CD4-positive, alpha-beta T cell treated with Interleukin-15 for 4 hours (primary cell): Measurements from ENCODE around the gene NKAIN4.
A peak's percentile ranks its signal among the peaks of the same experiment; 100 is the strongest.

Experiments
- DNase-seq: peaks from one replicate; pipeline ENCODE4 v3.0.0-alpha.2; 2020; ENCODE audit warnings: low spot score

NKAIN4 gene

DNA sequence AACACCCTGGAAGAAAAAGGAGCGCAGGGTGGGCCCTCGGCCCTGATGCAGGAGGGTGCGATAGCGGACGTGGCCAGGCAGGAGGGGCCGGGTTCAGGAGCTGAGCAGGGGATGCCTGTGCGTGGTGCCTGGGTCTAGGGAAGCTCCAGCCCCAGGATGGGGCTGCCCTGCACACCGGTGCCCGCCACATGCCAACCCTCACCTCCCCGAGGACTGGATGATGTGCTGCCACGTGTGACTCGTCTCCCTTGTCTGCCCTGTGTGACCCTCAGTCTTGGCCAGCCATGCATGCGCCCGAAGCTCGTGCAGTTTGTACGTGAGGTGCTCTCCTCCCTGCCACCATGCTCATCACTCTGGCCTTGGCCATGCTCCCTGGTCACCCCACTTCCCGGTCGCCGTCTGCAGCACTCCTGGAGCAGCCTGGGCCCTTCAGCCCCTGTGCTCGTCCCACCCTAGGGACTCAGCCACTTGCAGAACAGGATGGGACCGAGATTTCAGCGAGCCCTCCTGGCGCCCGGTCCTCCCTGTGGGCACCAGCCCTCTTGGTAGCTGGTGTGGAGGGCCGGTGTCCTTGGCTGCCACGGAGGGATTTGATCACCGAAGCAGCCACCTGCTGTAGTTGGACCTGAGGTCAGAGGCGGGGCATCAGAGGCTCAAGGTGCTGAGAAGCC, 34.5 kb upstream of the NKAIN4 start:
- DNase-seq, result no peak

GRCh38 chr20:63287697-63288580, 33.7 kb upstream of the NKAIN4 start:
- no peak for DNase-seq

- DNase-seq, result no peak
Observed at GRCh38 chr20:63286781-63287696, 32.8 kb upstream of the NKAIN4 start.

DNA sequence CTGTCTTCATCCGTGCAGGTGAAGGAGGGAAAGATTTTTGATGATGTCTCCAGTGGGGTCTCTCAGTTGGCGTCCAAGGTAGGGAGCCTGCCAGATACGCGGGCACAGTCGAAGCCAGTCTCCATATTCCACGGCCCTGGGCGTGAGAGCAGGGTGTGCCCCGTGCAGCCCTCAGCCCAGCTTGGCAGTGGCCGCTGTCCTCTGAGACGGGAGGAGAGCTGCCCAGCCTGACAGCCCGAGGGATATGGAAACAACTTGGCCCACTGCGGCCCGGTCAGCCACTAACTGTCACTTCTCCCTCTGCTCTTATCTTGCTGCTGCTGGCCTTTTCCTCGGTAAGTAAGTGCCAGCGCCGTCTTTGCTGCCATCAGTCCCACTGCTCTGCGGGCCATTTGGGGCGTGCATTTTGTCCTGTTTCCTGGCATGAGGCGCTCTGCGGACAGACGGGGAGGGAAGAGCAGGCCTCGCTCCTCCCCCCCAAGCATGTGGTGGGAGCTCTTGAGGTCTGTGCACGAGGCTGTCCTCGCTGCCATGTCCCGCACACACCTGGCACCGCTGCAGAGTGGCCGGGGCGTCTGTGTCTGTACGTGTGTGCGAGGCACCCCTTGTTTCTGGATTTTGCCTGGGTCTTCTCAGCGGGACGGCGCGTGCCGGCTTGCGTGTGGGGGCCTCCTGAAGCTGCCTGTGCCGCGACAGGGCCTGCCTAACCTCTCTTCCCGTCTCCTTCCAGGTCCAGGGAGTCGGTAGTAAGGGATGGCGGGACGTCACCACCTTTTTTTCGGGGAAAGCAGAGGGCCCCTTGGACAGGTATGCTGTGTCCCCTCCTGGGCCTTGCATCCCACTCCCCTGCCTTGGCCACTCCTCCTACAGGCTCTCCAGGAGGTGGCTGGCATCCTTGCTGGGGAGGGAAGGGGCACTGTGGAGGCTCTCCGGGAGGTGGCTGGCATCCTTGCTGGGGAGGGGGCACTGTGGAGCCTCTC, 31.7 kb upstream of the NKAIN4 start:
- no peak for DNase-seq

DNA sequence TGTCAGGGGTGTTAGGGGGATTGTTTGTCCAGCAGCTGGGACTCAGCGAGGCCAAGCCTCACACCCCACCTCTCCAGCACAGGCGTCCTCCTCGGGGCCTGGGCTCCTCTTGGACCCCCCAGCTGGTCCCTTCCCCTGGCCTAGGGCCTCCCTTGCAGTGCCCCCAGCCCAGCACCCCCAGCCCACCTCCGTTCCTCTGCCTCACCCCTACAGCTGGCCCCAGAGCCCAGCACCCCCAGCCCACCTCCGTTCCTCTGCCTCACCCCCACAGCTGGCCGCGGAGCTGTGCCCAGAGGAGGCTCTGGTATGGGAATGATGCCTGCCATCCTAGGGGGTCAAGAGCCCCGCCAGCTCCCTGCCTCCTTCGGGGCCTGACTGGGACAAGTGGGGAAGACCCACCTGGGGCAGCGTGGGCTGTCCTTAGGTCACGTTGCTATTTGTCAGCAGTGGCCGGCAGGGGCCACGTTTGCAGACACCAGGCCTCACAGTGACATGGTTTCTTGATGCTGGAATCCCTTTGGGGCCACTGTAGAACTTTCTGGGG, 30.8 kb upstream of the NKAIN4 start:
- DNase-seq, result no peak

- no peak for DNase-seq
Observed at GRCh38 chr20:63284544-63284949, 30.3 kb upstream of the NKAIN4 start.

GRCh38 chr20:63284083-63284440, 29.8 kb upstream of the NKAIN4 start:
- peak; percentile 14 for DNase-seq

GRCh38 chr20:63283397-63284082, 29.3 kb upstream of the NKAIN4 start:
- DNase-seq, result no peak

GRCh38 chr20:63282946-63283345, 28.7 kb upstream of the NKAIN4 start:
- no peak for DNase-seq

DNA sequence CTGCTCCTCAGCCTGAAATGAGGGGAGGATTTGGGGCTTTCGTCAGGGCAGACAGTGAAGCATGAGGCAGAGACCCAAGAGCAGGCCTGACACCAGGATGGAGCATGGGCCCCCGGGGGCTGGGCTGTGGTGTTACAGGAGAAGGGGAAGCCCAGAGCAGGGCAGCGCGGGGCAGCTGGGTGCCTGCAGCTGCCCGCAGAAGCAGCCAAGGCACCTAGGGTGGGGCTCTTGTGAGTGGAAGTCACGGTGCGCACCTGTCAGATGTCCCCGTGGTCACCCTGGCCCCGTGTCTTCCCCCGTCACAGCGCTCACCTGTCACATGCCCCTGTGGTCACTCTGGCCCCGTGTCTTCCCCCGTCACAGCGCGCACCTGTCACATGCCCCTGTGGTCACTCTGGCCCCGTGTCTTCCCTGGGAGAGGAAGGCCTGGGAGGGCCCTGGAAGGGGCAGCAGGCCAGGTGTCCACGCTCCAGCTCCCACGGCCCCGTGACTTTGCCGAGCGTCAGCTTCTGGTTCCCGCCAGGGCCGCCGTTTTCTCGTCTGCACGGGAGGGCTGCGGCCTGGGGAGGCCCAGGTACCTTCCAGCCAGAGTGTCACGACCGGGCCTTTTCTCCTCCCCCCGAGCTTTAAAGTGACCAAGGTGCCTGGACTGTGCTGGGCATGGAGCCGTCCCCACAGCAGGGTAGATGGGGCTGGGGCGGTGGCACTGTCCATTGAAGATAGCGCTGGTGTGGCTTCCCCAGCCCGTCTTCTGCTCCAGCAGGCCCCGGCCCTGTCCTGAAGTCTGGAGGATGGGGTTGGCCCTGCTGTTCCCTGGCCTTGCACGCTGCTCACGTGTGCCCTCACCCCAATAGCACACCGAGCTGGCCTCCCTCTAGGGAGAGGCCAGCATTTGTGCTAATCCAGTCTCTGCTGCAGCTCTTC, 27.7 kb upstream of the NKAIN4 start:
- DNase-seq, result no peak

GRCh38 chr20:63280929-63281545, 26.8 kb upstream of the NKAIN4 start:
- no peak for DNase-seq

DNA sequence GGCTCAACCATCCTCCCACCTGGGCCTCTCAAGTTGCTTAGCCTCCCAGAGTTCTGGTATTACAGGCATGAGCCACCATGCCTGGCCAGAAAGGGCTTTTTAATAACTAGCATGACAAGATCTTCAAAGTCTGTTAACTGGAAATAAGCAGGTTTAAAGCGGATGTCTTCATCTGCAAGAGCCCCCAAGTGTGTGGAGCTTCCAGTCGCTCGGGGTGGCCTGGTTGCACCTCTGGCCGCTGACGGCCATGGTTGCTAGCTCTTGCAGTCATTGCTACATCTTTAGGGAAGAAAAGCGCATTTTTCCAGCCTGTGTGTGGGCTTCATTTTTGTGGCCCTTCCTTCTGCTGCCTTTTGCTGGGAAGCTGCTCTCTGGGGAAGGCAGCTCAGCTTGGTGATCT, 26.1 kb upstream of the NKAIN4 start:
- DNase-seq, result no peak

GRCh38 chr20:63279931-63280330, 25.7 kb upstream of the NKAIN4 start:
- DNase-seq, result no peak

DNA sequence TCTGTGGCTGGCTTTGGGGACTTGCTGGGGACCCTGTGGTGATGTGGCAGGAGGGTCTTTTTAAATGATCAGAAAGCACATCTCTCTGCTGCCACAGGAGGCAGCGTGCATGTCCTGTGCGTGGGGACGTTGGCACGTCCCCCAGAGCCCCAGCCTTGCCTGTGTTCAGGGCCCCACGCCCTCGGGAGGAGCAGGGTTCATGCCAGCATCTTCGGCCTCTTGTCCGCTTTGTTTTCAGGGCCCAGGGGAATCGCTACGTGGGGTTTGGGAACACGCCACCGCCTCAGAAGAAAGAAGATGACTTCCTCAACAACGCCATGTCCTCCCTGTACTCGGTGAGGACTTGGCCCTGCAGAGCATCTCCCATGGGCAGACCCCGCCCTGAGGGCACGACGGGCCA, 24.4 kb upstream of the NKAIN4 start:
- DNase-seq, result no peak

GRCh38 chr20:63277466-63278272, 23.4 kb upstream of the NKAIN4 start:
- no peak for DNase-seq

DNA sequence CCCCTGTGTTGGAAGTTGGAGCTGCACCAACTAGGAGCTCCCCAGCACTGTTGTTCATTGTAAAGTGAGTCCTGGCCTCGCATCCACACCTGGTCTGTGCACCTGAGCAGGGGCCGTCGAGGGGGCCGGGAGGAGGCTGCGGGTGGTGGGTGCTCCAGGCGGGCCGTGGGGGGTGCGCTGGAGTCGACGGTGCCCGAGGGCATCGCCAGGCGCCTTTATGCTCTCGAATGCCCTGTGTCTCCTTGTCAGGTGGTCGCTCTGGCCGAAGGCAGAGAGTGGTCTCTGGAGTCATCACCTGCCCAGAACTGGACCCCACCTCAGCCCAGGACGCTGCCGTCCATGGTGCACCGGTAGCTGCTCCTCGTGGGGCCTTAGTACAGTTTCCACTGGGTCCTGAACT, 22.7 kb upstream of the NKAIN4 start:
- no peak for DNase-seq

DNA sequence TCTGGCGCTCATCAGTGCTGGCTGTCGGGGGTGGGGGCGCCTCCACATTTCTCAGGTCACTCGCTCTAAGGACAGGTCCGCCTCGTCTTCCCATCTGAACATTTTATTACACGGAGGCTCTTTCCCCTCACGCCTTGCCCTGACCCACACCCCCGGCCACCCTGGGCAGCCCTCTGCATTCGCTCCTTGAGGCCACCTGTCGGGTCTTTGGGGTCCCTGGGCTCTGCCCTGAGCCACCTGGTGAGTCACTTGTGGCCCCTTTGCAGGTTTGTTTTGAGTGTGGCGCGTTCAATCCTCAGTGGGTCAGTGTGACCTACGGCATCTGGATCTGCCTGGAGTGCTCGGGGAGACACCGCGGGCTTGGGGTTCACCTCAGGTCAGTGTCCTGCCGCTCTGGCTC, 21.6 kb upstream of the NKAIN4 start:
- no peak for DNase-seq
